Hepatocyte (in vitro differentiated cells): ENCODE measurements around the gene CCDC89. TPM values are rescaled to one million over a fixed set of nuclear protein-coding genes. Genes with fewer than 3 reads are reported as not detected.
"Not testable (repeated sequence)": the region's sequence is repeated elsewhere in the genome, so short reads cannot be mapped to it uniquely, and the experiment has no call there.

Source experiments
- DNase-seq: peaks from one replicate; pipeline ENCODE4 v3.0.0-alpha.2; 2016; ENCODE audit warnings: low spot score
- H2AFZ ChIP-seq: fragments of 200-600 bp; sonication (generic); 2 replicates; pipeline ENCODE4 v1.6.0; 2016; ENCODE audit warnings: antibody characterized with exemption, mild to moderate bottlenecking
- H3K27ac ChIP-seq: fragments of 200-600 bp; sonication (generic); 2 replicates; pipeline ENCODE4 v1.5.1; 2016; ENCODE audit warnings: mild to moderate bottlenecking
- H3K27me3 ChIP-seq: fragments of 200-600 bp; sonication (generic); 2 replicates; pipeline ENCODE4 v1.6.1; 2016
- H3K36me3 ChIP-seq: fragments of 200-600 bp; sonication (generic); replicated peaks from 2 replicates; pipeline ENCODE4 v1.5.1; 2016; ENCODE audit warnings: low read depth; ENCODE audit not compliant: insufficient read depth
- H3K4me1 ChIP-seq: fragments of 200-600 bp; sonication (generic); 2 replicates; pipeline ENCODE4 v1.5.1; 2016; ENCODE audit warnings: mild to moderate bottlenecking, moderate library complexity; ENCODE audit not compliant: insufficient read depth
- H3K4me2 ChIP-seq: fragments of 200-600 bp; sonication (generic); 2 replicates; pipeline ENCODE4 v1.6.0; 2016
- H3K4me3 ChIP-seq: fragments of 200-600 bp; sonication (generic); 2 replicates; pipeline ENCODE4 v1.5.1; 2016; ENCODE audit warnings: mild to moderate bottlenecking
- H3K79me2 ChIP-seq: fragments of 200-600 bp; sonication (generic); 2 replicates; pipeline ENCODE4 v1.6.0; 2017; ENCODE audit warnings: mild to moderate bottlenecking
- H3K9me2 ChIP-seq: fragments of 200-600 bp; sonication (generic); replicated peaks from 2 replicates; pipeline ENCODE4 v1.6.0; 2017; ENCODE audit warnings: mild to moderate bottlenecking; ENCODE audit not compliant: insufficient read depth
- H3K9me3 ChIP-seq: fragments of 200-600 bp; sonication (generic); 2 replicates; pipeline ENCODE4 v1.5.1; 2016; ENCODE audit warnings: low read depth, mild to moderate bottlenecking
- H4K20me1 ChIP-seq: fragments of 200-600 bp; sonication (generic); 2 replicates; pipeline ENCODE4 v1.6.0; 2016; ENCODE audit warnings: mild to moderate bottlenecking; ENCODE audit not compliant: insufficient read depth, poor library complexity, severe bottlenecking
- CTCF ChIP-seq: fragments of 200-600 bp; sonication (generic); IDR thresholded peaks from 2 replicates; pipeline ENCODE4 v1.5.1; 2016; ENCODE audit warnings: antibody characterized with exemption, mild to moderate bottlenecking; ENCODE audit not compliant: poor library complexity
- EZH2 ChIP-seq: fragments of 200-600 bp; sonication (generic); IDR thresholded peaks from 2 replicates; pipeline ENCODE4 v1.6.1; 2016; ENCODE audit warnings: antibody characterized with exemption, mild to moderate bottlenecking, borderline replicate concordance
- EZH2phosphoT487 ChIP-seq: fragments of 200-600 bp; sonication (generic); IDR thresholded peaks from one replicate; pipeline ENCODE4 v1.6.1; 2018; ENCODE audit warnings: antibody characterized with exemption, mild to moderate bottlenecking, low read depth, moderate library complexity; ENCODE audit not compliant: unreplicated experiment, severe bottlenecking
- WGBS: methylation state at CpG from one replicate; pipeline ENCODE4 v1.1.6; 2016; ENCODE audit warnings: low lambda C conversion rate; ENCODE audit errors: missing lambda C conversion rate; 5-methylcytosine and 5-hydroxymethylcytosine counted together
- polyA plus RNA-seq: library from polyadenylated mRNA; unstranded; fragments of >200 nt; fragmentation: Nextera tagmentation; extraction: Ambion mirVana; gene quantifications from 2 replicates; pipeline ENCODE4 v1.2.1, GENCODE V29; 2016
- total RNA-seq: library from RNA; depleted of rRNA; stranded (reverse); fragments of >200 nt; gene quantifications from 2 replicates; pipeline ENCODE4 v1.2.3, GENCODE V29; 2014

Gene CCDC89
- total and polyA plus RNA-seq, 2 experiments from 2014 or later: 0.75 to 0.83 TPM

- no peak for TF ChIP-seq EZH2
- no peak for TF ChIP-seq CTCF
- no peak for TF ChIP-seq EZH2phosphoT487
- no peaks in the 10 kb centered on the region for H3K79me2 ChIP-seq
Measured at GRCh38 chr11:85680897-85681296, 5.1 kb downstream of the CCDC89 start.

DNA sequence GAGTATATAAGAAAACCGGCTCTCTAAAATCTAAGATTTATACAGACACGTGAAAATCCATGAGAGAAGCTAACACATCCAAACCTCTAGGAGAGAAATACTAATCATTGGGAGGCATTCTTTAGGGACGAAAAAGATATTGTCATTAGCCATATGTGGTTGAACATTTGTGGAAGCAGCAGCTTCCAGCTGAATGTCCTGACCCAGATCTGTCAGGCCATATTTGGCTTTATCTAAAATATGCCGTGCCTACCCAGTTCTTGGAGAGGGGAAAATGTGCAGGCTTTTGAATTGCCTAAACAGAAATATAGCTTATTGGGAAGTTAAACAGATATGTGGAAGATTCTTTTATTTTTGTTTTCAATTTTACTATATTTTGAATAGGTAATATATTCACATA lies 6.4 kb downstream of the CCDC89 start:
- Histone ChIP-seq H4K20me1 (no peaks in the 10 kb centered on the region), H3K79me2 (no peaks in the 10 kb centered on the region), H3K4me3 (no peak overlapping the region), H3K36me3 (no peaks in the 10 kb centered on the region), H2AFZ (no peak overlapping the region), H3K9me3 (no peaks in the 10 kb centered on the region), H3K4me2 (no peak overlapping the region), H3K9me2 (no peaks in the 10 kb centered on the region), H3K4me1 (no peaks in the 10 kb centered on the region), H3K27me3 (peaks cover 3% of the 10 kb centered on the region), H3K27ac (no peak overlapping the region)
- TF ChIP-seq EZH2phosphoT487: no peak
- no peak for TF ChIP-seq EZH2
- no peak for TF ChIP-seq CTCF
- DNase-seq: no peak
- 85% methylated on average over 4 of the region's 4 CpGs for WGBS

More at GRCh38 chr11:85680897-85681296, 5.1 kb downstream of the CCDC89 start:
- H3K27ac ChIP-seq: no peak overlapping the region
- peaks cover 3% of the 10 kb centered on the region for H3K27me3 ChIP-seq
- no peaks in the 10 kb centered on the region for H3K9me2 ChIP-seq
- no peak for DNase-seq
- H3K4me2 ChIP-seq: no peak overlapping the region
- H4K20me1 ChIP-seq: no peaks in the 10 kb centered on the region
- H3K36me3 ChIP-seq: no peaks in the 10 kb centered on the region
- no peaks in the 10 kb centered on the region for H3K9me3 ChIP-seq
- WGBS: 63% methylated on average over 1 of the region's 1 CpG
- H3K4me3 ChIP-seq: no peak overlapping the region
- H2AFZ ChIP-seq: no peak overlapping the region
- H3K4me1 ChIP-seq: no peaks in the 10 kb centered on the region

GRCh38 chr11:85673393-85673792 lies 12.6 kb downstream of the CCDC89 start:
- no peaks in the 10 kb centered on the region for H3K79me2 ChIP-seq
- H3K4me2 ChIP-seq: no peak overlapping the region
- H3K4me1 ChIP-seq: no peaks in the 10 kb centered on the region
- no peak overlapping the region for H2AFZ ChIP-seq
- no peaks in the 10 kb centered on the region for H3K27me3 ChIP-seq
- DNase-seq: no peak
- TF ChIP-seq EZH2phosphoT487 (no peak), EZH2 (no peak), CTCF (no peak)
- no peak overlapping the region for H3K27ac ChIP-seq
- H3K36me3 ChIP-seq: no peaks in the 10 kb centered on the region
- H3K9me2 ChIP-seq: no peaks in the 10 kb centered on the region
- H3K4me3 ChIP-seq: no peak overlapping the region
- no peaks in the 10 kb centered on the region for H3K9me3 ChIP-seq
- 96% methylated on average over 3 of the region's 3 CpGs for WGBS
- H4K20me1 ChIP-seq: no peaks in the 10 kb centered on the region

GRCh38 chr11:85672105-85672902 lies 13.7 kb downstream of the CCDC89 start:
- TF ChIP-seq EZH2phosphoT487: no peak
- TF ChIP-seq CTCF: no peak
- TF ChIP-seq EZH2: no peak
- no peak for DNase-seq
- H3K4me2 ChIP-seq: no peak overlapping the region
- no peaks in the 10 kb centered on the region for H3K79me2 ChIP-seq
- H3K27ac ChIP-seq: no peak overlapping the region
- no peaks in the 10 kb centered on the region for H3K9me2 ChIP-seq
- no peak overlapping the region for H3K4me3 ChIP-seq
- H4K20me1 ChIP-seq: no peaks in the 10 kb centered on the region
- H3K9me3 ChIP-seq: no peaks in the 10 kb centered on the region
- no peaks in the 10 kb centered on the region for H3K27me3 ChIP-seq
- WGBS: 87% methylated on average over 8 of the region's 8 CpGs
- no peaks in the 10 kb centered on the region for H3K36me3 ChIP-seq
- H2AFZ ChIP-seq: no peak overlapping the region
- H3K4me1 ChIP-seq: no peaks in the 10 kb centered on the region

GRCh38 chr11:85670949-85671663 lies 14.9 kb downstream of the CCDC89 start:
- not testable (repeated sequence) for H3K27ac ChIP-seq, H3K36me3 ChIP-seq, H4K20me1 ChIP-seq, H2AFZ ChIP-seq, H3K4me2 ChIP-seq, H3K9me2 ChIP-seq, H3K9me3 ChIP-seq, H3K79me2 ChIP-seq, H3K4me3 ChIP-seq, H3K27me3 ChIP-seq, H3K4me1 ChIP-seq, DNase-seq
